Prostate gland (tissue), 2 donors: Measurements from ENCODE around the gene APOBEC3F. TPM values are rescaled to one million over a fixed set of nuclear protein-coding genes. Genes with fewer than 3 reads are reported as not detected.
A peak's percentile ranks its signal among the peaks of the same experiment; 100 is the strongest.
"Not testable (repeated sequence)": the region's sequence is repeated elsewhere in the genome, so short reads cannot be mapped to it uniquely, and the experiment has no call there.

ENCODE experiments used
- DNase-seq: peaks from one replicate; pipeline ENCODE4 v3.0.0-alpha.2; 2019; ENCODE audit warnings: low spot score
- H3K27ac ChIP-seq, 2 donors: fragments of 200-600 bp; sonication (generic); 2 replicates each; pipeline ENCODE4 v1.5.1; 2017 to 2019
- H3K27me3 ChIP-seq: fragments of 200-600 bp; sonication (generic); replicated peaks from 2 replicates; pipeline ENCODE4 v1.5.1; 2019; ENCODE audit not compliant: insufficient read depth
- H3K36me3 ChIP-seq, 2 donors: fragments of 200-600 bp; sonication (generic); 1 replicate in 1 of 2; 2 replicates in 1 of 2; pipeline versions ENCODE4 v1.5.1 to v1.8.1; 2017 to 2019
- H3K4me1 ChIP-seq: fragments of 200-600 bp; sonication (generic); replicated peaks from 2 replicates; pipeline ENCODE4 v1.5.1; 2019
- H3K4me3 ChIP-seq, 2 donors: fragments of 200-600 bp; sonication (generic); 2 replicates each; pipeline ENCODE4 v1.5.1; 2017 to 2019
- H3K9me3 ChIP-seq: fragments of 200-600 bp; sonication (generic); 2 replicates; pipeline ENCODE4 v1.5.1; 2017
- POLR2A ChIP-seq: fragments of 450-650 bp; IDR thresholded peaks from one replicate; pipeline ENCODE4 v1.6.1; 2016; ENCODE audit warnings: antibody characterized with exemption, mild to moderate bottlenecking
- POLR2AphosphoS5 ChIP-seq: sonication (generic); formaldehyde crosslinking; IDR thresholded peaks from one replicate; pipeline ENCODE4 v1.6.1; 2017; ENCODE audit warnings: antibody characterized with exemption
- WGBS: methylation state at CpG from one replicate; pipeline ENCODE4 v1.1.5; 2018; 5-methylcytosine and 5-hydroxymethylcytosine counted together
- intact Hi-C: fragments of 100-400 bp; cut with DNase I; formaldehyde crosslinking; loops from one replicate; pipeline ENCODE4 v1.14.2; 2022
- total RNA-seq, 2 donors: library from RNA; depleted of rRNA; stranded (reverse); fragments of >200 nt; gene quantifications; one replicate each; pipeline ENCODE4 v1.1.0, GENCODE V29; 2016
- TF ChIP-seq, protein P1 (sequence below), 4 experiments: fragments of 200-600 bp in 2 of 4; fragments of 450-650 bp in 2 of 4; sonication (generic) in 2 of 4; IDR thresholded peaks; 1 replicate in 3 of 4; 2 replicates in 1 of 4; pipeline ENCODE4 v1.5.1; 2016 to 2019; ENCODE audit warnings: antibody characterized with exemption in 4 of 4, mild to moderate bottlenecking in 2 of 4, moderate library complexity in 2 of 4

Gene APOBEC3F
- total RNA-seq, 2 donors from 2014 or later: 4.4 to 28.3 TPM

GRCh38 chr22:39070186-39070585 is 29.5 kb downstream of the APOBEC3F start:
- TF ChIP-seq POLR2AphosphoS5 (no peak), POLR2A (no peak)
- TF ChIP-seq, protein P1, sequence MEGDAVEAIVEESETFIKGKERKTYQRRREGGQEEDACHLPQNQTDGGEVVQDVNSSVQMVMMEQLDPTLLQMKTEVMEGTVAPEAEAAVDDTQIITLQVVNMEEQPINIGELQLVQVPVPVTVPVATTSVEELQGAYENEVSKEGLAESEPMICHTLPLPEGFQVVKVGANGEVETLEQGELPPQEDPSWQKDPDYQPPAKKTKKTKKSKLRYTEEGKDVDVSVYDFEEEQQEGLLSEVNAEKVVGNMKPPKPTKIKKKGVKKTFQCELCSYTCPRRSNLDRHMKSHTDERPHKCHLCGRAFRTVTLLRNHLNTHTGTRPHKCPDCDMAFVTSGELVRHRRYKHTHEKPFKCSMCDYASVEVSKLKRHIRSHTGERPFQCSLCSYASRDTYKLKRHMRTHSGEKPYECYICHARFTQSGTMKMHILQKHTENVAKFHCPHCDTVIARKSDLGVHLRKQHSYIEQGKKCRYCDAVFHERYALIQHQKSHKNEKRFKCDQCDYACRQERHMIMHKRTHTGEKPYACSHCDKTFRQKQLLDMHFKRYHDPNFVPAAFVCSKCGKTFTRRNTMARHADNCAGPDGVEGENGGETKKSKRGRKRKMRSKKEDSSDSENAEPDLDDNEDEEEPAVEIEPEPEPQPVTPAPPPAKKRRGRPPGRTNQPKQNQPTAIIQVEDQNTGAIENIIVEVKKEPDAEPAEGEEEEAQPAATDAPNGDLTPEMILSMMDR (IDR thresholded peaks at IDR 0.05): no peak

GRCh38 chr22:39072581-39072981 is 31.9 kb downstream of the APOBEC3F start:
- intact Hi-C loops: not testable (repeated sequence)

More at GRCh38 chr22:39070186-39070585, 29.5 kb downstream of the APOBEC3F start:
- Histone ChIP-seq H3K36me3 (no peaks in the 10 kb centered on the region), H3K27ac (no peak overlapping the region), H3K4me1 (no peaks in the 10 kb centered on the region), H3K27me3 (no peaks in the 10 kb centered on the region), H3K9me3 (no peaks in the 10 kb centered on the region), H3K4me3 (no peak overlapping the region)
- intact Hi-C loops: no loop called here
- DNase-seq: no peak
- WGBS: 89% methylated on average over 7 of the region's 7 CpGs

DNA sequence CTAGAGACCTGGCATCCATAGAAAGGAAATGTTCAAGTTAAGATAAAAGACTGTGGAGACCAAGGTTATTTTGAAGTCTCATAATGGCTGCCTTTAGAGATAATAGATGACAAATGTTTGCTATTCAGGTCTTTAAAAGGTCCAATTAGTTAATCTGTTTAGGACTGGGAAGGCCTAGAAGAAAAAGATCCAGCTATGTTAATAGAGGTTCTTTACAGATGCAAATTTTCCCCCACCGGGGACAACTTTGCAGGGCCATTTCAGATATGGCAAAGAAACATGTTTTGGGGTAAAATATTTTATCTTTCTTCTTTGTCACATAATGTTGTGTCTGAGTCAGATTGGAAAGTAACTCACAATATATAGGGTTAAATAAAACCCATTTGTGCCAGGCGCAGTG is 33.3 kb downstream of the APOBEC3F start:
- TF ChIP-seq POLR2A: no peak
- no peak overlapping the region for H3K27ac ChIP-seq
- 50% methylated on average over 2 of the region's 2 CpGs for WGBS
- no peak overlapping the region for H3K4me3 ChIP-seq
- intact Hi-C loops: no loop called here
- no peaks in the 10 kb centered on the region for H3K36me3 ChIP-seq
- H3K27me3 ChIP-seq: no peaks in the 10 kb centered on the region
- no peak for DNase-seq
- no peaks in the 10 kb centered on the region for H3K9me3 ChIP-seq
- H3K4me1 ChIP-seq: no peaks in the 10 kb centered on the region

More at GRCh38 chr22:39072581-39072981, 31.9 kb downstream of the APOBEC3F start:
- not testable (repeated sequence) for H3K27me3 ChIP-seq, DNase-seq, H3K36me3 ChIP-seq, H3K9me3 ChIP-seq, H3K4me1 ChIP-seq, H3K27ac ChIP-seq, H3K4me3 ChIP-seq
- WGBS: 77% methylated on average over 6 of the region's 7 CpGs

GRCh38 chr22:39076155-39077025 is 35.7 kb downstream of the APOBEC3F start:
- H3K4me1 ChIP-seq, H3K36me3 ChIP-seq, H3K27ac ChIP-seq, H3K9me3 ChIP-seq, H3K27me3 ChIP-seq, intact Hi-C loops, DNase-seq: not testable (repeated sequence)
- 77% methylated on average over 4 of the region's 24 CpGs for WGBS
- H3K4me3 ChIP-seq: peak overlapping the region in 1 of 2 donors; percentile 34

GRCh38 chr22:39077026-39077840 is 36.6 kb downstream of the APOBEC3F start, which contains the start of gene APOBEC3G:
Gene APOBEC3G, plus strand, starts transcription at chr22:39077275. Its CDS starts 87 bp downstream, at chr22:39077362.
- Histone ChIP-seq H3K4me3 (peak within 1 kb of the TSS; percentile 34), H3K27ac (peak within 1 kb of the TSS; percentile 50 to 61)
- H3K4me1 ChIP-seq, H3K9me3 ChIP-seq, H3K27me3 ChIP-seq, intact Hi-C loops, H3K36me3 ChIP-seq: not testable (repeated sequence)
- peak; percentile 51 for TF ChIP-seq POLR2A
- peak; percentile 18 for DNase-seq
- 12% methylated on average over 13 of the region's 17 CpGs for WGBS

DNA sequence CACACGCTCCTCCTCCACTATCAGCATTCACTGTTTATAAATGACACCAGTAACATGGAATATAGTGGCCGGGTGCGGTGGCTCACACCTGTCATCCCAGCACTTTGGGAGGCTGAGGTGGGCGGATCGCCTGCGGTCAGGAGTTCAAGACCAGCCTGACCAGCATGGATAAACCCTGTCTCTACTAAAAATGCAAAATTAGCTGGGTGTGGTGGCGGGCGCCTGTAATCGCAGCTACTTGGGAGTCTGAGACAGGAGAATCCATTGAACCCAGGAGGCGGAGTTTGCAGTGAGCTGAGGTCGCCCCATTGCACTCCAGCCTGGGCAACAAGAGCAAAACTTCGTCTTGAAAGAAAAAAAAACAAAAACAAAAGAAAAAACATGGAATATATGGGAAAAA is 37.2 kb downstream of the APOBEC3F start:
- H3K27me3 ChIP-seq, H3K9me3 ChIP-seq, H3K36me3 ChIP-seq, H3K4me3 ChIP-seq, H3K27ac ChIP-seq, H3K4me1 ChIP-seq, DNase-seq, intact Hi-C loops: not testable (repeated sequence)
- WGBS: 86% methylated on average over 12 of the region's 12 CpGs

DNA sequence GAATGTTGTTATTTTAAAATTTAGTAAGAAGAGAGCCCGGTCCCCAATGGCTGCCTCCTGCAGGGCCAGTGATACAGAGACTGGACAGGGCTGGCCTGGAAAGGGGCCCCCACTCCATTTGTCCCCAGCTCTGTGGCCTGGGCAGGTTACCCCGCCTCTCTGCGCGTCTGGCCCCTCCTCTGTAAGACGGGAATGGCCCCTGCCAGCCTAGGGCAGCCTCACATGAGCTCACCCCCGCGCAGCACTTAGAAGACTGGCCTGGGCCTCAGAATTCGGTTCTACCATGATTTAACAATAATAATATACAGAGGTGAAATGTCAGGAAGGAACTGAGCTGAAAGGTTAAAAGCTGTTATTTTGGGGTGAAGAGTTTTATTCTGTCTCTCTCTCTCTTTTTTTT is 37.7 kb downstream of the APOBEC3F start:
- intact Hi-C loops: no loop called here
- H3K36me3 ChIP-seq: no peaks in the 10 kb centered on the region
- H3K27ac ChIP-seq: no peak overlapping the region
- DNase-seq: no peak
- H3K27me3 ChIP-seq: no peaks in the 10 kb centered on the region
- no peak overlapping the region for H3K4me3 ChIP-seq
- H3K9me3 ChIP-seq: no peaks in the 10 kb centered on the region
- TF ChIP-seq POLR2AphosphoS5 (no peak), POLR2A (no peak)
- TF ChIP-seq, protein P1 (IDR thresholded peaks at IDR 0.05): no peak
- no peaks in the 10 kb centered on the region for H3K4me1 ChIP-seq
- 92% methylated on average over 8 of the region's 8 CpGs for WGBS

GRCh38 chr22:39079054-39079637 is 38.5 kb downstream of the APOBEC3F start:
- intact Hi-C loops, DNase-seq, H3K36me3 ChIP-seq, H3K27ac ChIP-seq, H3K27me3 ChIP-seq, H3K4me1 ChIP-seq, H3K4me3 ChIP-seq, H3K9me3 ChIP-seq: not testable (repeated sequence)
- 97% methylated on average over 24 of the region's 24 CpGs for WGBS
